ENCODE measurements around the gene MAGI2. TPM values are rescaled to one million over a fixed set of nuclear protein-coding genes. Genes with fewer than 3 reads are reported as not detected.

The MAGI2 gene
- total RNA-seq, 1 donor from 2014 or later: 6.0 TPM

DNA sequence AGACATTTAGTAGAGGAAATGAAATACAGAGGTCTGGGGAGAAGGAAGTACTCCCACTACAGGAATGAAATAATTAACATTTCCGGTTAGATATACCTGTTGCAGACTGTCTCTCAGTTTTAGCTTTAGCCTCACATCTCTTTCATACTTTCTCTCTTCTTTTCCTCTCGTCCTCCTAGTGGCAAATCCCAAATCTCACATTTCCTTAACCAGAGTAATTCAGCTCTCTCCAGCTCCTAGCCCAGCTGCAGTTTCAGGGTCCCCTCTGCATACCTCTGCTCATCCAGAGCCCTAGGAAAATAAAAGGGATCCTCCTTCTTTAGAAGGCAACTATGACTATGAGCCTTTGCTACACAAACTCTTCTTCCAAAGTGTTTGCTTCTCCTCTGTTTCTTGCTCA, 1011.7 kb downstream of the MAGI2 start:
- DNase-seq (ENCODE audit: low read depth): no peak

DNA sequence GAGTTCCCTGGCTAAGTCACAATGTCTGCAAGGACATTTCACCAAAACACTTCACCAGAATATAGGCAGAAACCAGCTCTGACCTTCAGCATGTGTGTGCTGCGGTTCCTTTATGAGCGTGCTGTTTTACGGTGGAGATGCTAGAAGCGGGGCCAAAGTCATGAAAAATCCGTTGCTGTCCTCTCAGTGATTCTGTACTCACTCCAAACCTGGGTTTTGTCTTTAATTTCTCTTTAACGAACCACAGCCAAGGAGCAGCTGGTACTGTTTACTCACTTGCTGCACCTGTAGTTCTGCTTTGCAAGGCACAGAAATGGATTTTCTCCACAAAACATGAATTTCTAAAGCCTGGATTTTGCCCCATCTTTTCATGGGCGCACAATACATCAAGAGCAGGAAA, 1015.0 kb downstream of the MAGI2 start:
- DNase-seq (ENCODE audit: low read depth): no peak

DNA sequence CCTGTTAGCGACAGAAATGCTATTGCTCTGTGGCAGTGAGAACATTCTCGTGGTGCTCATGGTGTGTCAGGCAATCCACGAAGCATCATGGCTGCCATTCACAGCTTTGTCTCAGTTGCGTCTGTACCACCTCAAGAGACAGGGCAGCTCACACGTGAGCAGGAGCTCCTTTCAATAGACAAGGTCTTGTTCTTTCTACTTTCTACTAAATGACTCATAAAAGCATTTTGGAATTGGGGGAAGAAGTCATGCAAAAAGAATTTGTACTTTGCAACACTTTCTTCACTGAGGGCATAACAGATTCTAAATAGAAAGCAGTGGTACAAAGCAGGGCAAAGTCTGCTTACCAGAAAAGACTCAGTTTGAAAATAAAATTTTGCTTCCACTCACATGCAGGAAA, 1016.3 kb downstream of the MAGI2 start:
- DNase-seq (ENCODE audit: low read depth): peak; percentile 41

GRCh38 chr7:78435355-78435754, 1018.1 kb downstream of the MAGI2 start:
- peak; percentile 70 for DNase-seq (ENCODE audit: low read depth)

DNA sequence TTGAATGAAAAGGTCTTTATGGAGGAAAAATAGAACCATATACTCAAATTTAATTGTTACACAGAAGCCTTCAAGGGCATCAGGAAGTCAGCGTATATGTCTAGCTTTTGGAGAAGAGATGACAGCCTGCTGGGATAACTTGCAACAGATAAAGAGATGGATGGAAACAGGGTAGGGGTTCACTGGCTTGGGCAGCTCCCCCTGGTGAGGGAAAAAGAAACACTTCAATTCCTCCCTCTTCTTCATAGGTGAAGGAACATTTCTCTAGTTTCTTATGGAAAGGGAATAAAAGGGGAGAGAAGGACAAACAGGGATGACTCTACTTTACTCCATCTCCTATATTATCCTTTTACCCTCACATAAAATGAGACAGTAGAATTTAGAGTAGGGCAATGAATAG, 1019.2 kb downstream of the MAGI2 start:
- no peak for DNase-seq (ENCODE audit: low read depth)

DNA sequence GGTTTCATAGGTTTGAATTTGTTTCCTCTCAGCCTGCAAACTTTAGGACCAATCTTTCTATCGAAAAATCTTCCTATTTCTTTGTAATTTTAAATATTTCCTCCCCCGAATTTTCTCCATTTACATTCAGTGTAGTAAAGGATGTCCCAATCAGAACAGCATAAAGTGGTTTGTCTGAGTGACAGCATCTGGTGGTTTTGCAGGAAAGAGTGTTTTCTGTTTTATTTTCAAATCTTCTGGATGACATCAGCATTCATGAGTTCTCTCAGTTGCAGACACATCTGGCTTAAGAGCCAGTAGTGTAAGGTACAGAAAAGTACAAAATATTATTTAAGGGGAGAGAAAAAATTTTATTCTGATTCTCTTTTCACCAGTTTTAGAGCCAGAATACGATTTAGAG, 1020.0 kb downstream of the MAGI2 start:
- DNase-seq (ENCODE audit: low read depth): no peak

GRCh38 chr7:78429878-78430277, 1023.6 kb downstream of the MAGI2 start:
- no peak for DNase-seq (ENCODE audit: low read depth)

- no peak for DNase-seq (ENCODE audit: low read depth)
Observed at GRCh38 chr7:78427209-78427608, 1026.3 kb downstream of the MAGI2 start.

DNA sequence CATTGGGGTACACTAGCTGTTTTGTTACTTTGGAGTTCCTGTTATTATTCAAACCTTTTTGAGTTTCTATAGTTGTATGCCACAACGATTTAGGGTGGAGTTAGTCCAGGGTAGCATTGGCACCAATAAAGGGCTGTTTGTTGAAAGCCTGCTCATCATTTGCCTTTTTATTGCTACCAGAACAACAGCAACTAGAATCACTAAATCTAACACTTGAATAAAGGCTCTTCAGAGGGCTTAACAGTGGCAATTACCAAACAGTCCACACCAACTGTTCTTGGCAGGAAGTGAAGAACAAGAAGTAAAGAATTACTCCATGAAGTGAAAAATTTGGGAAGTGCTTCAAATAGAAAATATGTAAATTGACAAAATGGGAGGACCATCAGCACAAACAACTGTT, 1033.5 kb downstream of the MAGI2 start:
- DNase-seq (ENCODE audit: low read depth): no peak

DNA sequence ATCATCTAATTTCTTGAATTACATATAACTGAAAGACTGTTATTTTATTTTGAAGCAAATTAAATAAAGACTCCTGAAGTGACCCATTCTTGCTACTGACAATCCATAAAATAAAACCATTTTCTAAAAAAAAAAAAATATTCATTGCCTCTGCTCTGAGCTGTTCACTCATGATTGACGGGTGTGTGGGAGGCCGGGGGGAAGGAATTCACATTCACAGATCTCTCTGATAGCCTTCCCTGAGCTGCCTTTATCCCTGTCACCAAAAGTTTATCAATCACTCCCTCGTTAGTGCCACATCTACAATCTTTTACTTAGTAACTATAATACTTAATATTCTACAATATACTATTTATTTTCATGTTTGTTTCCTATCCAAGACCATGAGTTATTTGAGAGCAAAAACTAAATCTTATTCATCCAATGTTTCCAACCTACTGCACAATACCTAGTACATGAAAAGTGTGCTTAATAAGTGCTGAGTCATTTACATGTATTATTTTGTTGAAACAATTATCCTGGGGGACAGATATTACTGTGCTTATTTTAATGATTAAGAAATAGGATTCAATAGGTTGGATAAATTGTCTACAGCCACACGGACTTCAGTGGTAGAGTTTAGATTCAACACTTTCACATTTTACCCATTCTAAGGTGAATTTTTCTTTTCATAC, 1036.2 kb downstream of the MAGI2 start:
- DNase-seq (ENCODE audit: low read depth): no peak

- no peak for DNase-seq (ENCODE audit: low read depth)
Observed at GRCh38 chr7:78413568-78413967, 1039.9 kb downstream of the MAGI2 start.

DNA sequence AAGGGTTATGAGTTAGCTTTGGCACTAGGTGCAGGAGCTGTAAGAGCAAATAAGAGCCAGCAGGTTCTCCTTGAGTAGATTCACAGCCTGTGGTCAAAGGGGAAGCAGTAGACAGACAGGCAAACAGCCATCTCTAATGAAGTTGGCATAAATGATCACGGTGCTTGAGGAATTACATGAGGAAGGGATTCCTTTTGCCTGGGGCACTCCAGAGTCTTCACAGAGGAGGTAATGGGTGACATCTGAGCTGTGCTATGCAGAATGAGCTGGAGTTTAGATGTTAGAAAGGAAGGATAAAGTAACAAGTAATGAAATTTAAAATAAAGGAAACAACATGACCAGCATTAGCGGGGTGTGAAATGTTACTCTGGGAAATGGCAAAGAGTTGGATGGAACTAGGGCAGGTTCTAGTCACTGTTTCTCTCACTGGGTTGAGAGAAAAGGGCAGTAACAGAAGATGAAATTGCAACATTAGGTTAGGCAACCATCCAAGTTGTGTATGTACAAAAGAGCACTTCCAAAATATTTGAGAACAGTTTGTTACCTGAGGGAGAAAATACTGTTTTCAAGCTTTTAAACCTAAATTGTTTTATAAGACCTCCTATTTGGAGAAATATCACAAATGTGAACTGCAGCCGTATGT, 1041.1 kb downstream of the MAGI2 start:
- DNase-seq (ENCODE audit: low read depth): no peak

- DNase-seq (ENCODE audit: low read depth): no peak
Observed at GRCh38 chr7:78407031-78407430, 1046.4 kb downstream of the MAGI2 start.

- DNase-seq (ENCODE audit: low read depth): no peak
Observed at GRCh38 chr7:78406531-78406930, 1046.9 kb downstream of the MAGI2 start.

DNA sequence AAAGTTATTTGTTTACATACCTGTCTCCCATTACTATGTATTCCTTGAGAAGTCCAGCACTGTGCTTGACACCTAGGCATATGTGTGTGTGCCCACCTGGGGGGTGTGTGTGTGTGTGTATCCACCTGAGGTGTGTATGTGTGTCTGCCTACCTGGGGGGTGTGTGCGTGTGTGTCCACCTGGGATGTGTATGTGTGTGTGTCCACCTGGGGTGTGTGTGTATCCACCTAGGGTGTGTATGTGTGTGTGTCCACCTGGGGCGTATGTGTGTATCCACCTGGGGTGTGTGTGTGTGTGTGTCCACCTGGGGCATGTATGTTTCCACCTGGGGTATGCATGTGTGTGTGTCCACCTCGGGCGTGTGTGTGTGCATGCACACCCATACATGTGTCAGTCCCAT, 1051.4 kb downstream of the MAGI2 start:
- DNase-seq (ENCODE audit: low read depth): no peak

GRCh38 chr7:78400038-78400437, 1053.4 kb downstream of the MAGI2 start:
- no peak for DNase-seq (ENCODE audit: low read depth)

DNA sequence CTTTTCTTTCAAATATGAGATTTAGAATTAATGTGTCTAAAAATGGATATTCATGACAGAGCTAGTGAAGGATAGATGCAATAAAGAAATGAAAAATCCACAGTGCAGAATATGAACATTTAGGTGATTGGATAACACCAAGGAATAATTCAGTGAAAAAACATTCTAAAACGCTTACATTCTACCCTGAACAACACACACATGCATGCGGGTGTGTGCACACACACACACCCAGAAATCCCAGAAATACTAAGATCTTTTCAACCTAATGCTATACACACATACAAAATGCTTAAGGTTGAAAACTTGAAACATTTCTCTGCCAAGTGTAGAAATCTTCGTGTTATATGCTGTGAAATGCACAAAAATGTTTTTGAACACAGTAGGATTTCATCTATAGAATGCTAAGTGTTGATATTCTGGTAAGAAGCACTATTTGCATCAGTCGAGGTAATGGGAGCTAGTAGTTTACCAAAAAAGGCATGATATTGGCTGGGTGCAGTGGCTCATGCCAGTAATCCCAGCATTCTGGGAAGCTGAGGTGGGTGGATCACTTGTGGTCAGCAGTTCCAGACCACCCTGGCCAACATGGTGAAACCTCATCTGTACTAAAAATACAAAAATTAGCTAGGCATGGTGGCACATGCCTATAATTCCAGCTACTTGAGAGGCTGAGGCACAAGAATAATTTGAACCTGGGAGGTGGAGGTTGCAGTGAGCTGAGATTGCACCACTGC, 1054.3 kb downstream of the MAGI2 start:
- DNase-seq (ENCODE audit: low read depth): peak; percentile 81

DNA sequence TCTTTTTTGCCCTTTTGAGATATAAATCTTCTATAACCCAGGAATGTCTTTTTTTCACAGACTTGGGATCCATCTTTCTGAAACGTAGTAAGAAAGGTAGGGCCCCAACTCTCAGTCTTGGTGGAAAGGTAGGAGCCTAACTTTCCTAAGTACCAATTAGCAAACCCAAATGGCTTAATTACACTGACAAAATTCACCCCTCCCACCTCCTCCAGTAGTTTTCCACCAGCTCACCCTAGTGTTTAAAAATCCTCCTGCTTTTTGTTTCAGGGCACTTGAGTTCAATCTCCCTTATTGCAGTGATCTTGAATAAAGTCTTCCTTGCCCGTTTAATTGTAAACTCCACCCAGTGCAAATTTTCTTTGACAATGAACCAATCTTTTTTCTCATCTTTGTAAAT, 1054.9 kb downstream of the MAGI2 start:
- DNase-seq (ENCODE audit: low read depth): peak; percentile 28

- DNase-seq (ENCODE audit: low read depth): peak; percentile 69
Observed at GRCh38 chr7:78398081-78398480, 1055.4 kb downstream of the MAGI2 start.

GRCh38 chr7:78396210-78396609, 1057.3 kb downstream of the MAGI2 start:
- DNase-seq (ENCODE audit: low read depth): no peak

DNA sequence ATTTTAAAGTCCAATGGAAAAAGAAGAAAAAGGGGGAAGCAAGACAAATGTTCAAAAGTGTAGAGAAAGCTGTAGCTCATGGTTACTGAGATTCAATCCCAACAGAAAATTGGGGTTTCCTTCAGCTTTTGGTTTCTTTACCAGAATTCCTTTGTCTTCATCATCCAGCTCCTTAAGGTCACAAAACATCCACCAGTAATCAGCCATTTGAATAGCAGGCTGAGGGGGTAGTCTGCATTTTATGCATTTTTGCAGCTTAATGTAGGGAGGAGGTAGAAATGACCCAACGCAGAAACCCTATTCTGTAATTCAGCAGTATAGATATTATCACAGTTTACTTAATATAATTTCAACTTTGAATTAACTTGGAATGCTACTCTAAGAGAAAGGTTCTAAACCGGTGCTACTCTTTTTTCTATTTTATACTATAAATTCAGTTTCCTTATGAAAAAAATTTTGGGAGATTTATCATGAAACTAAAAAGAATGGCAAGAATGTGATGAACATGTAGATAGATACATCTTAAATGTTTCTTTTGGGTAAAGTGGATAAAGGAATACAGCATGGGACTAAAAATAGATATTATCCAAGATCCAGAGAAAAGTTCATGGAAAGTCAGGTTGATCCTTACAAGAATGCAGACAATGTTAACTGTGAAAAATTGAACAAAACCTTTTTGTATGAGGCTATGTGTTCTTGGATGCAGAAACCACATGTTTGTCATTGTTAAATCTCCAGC, 1058.0 kb downstream of the MAGI2 start:
- no peak for DNase-seq (ENCODE audit: low read depth)

- DNase-seq (ENCODE audit: low read depth): no peak
Observed at GRCh38 chr7:78389022-78389421, 1064.4 kb downstream of the MAGI2 start.

All from myocyte (in vitro differentiated cells).